Mucosa of stomach (tissue), 1 donor: ENCODE data around the gene KLHDC7A.

ENCODE experiments used
- H3K27me3 ChIP-seq: one replicate; pipeline ENCODE4 v1.7.0; 2013; ENCODE audit warnings: mild to moderate bottlenecking, low read length; ENCODE audit not compliant: control insufficient read depth, insufficient read depth
- H3K36me3 ChIP-seq: one replicate; pipeline ENCODE4 v1.7.0; 2013; ENCODE audit warnings: low read length; ENCODE audit not compliant: control insufficient read depth, insufficient read depth
- H3K4me1 ChIP-seq: one replicate; pipeline ENCODE4 v1.7.0; 2013; ENCODE audit warnings: mild to moderate bottlenecking, low read length; ENCODE audit not compliant: control insufficient read depth, insufficient read depth
- H3K4me3 ChIP-seq: one replicate; pipeline ENCODE4 v1.7.0; 2013; ENCODE audit warnings: low read length
- H3K9ac ChIP-seq: one replicate; pipeline ENCODE4 v1.7.0; 2013; ENCODE audit warnings: mild to moderate bottlenecking, low read length, moderate library complexity
- H3K9me3 ChIP-seq: one replicate; pipeline ENCODE4 v1.7.0; 2013; ENCODE audit warnings: mild to moderate bottlenecking, low read length, moderate library complexity; ENCODE audit not compliant: control insufficient read depth
- donor health status: Pancreatic carcinoma.

Gene KLHDC7A

GRCh38 chr1:18534810-18535205 lies 54.1 kb downstream of the KLHDC7A start:
- H3K4me1 ChIP-seq, result peaks cover 62% of the 10 kb centered on the region
- no peaks in the 10 kb centered on the region for H3K9me3 ChIP-seq
- H3K27me3 ChIP-seq, result peaks cover 4% of the 10 kb centered on the region
- no peaks in the 10 kb centered on the region for H3K36me3 ChIP-seq
- no peak overlapping the region for H3K9ac ChIP-seq
- no peak overlapping the region for H3K4me3 ChIP-seq
